Liver (tissue), 3 donors: ENCODE measurements around the gene OSCP1.

ENCODE experiments used
- ATF3 ChIP-seq: IDR thresholded peaks from 2 replicates; pipeline ENCODE4 v1.6.1; 2016; ENCODE audit warnings: antibody characterized with exemption
- TF ChIP-seq, protein P1 (sequence below): fragments of 150-350 bp; IDR thresholded peaks from 2 replicates; pipeline ENCODE4 v1.5.1; 2017; ENCODE audit warnings: improper control_type of control experiment, low read depth, low read length; ENCODE audit not compliant: missing input control
- donor health status: healthy.
- donor health status: healthy.

DNA sequence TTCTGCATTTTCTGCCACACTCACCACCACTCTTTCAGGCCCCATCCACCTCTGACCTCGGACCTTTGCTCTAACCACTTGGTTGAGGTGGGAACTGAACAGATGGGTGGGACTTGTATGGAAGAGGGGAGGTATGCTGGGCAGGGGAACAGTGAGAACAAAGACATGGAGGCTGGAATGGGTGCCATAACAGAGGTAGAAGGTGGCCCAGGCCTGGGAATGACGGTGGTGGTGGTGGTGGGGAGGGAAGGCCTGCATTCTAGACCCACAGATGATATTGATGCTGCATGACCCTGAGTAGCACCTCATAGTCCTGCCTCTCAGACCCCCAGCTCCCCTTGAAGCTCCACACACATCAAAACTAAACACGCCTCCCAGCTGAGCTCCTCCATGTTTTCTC is 37.7 kb upstream of the OSCP1 start:
- no peak for TF ChIP-seq ATF3
- TF ChIP-seq, protein P1, sequence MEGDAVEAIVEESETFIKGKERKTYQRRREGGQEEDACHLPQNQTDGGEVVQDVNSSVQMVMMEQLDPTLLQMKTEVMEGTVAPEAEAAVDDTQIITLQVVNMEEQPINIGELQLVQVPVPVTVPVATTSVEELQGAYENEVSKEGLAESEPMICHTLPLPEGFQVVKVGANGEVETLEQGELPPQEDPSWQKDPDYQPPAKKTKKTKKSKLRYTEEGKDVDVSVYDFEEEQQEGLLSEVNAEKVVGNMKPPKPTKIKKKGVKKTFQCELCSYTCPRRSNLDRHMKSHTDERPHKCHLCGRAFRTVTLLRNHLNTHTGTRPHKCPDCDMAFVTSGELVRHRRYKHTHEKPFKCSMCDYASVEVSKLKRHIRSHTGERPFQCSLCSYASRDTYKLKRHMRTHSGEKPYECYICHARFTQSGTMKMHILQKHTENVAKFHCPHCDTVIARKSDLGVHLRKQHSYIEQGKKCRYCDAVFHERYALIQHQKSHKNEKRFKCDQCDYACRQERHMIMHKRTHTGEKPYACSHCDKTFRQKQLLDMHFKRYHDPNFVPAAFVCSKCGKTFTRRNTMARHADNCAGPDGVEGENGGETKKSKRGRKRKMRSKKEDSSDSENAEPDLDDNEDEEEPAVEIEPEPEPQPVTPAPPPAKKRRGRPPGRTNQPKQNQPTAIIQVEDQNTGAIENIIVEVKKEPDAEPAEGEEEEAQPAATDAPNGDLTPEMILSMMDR, result no peak
